Neural cell (in vitro differentiated cells): ENCODE results near the gene LMO3.

ENCODE experiments used
- EP300 ChIP-seq: fragments of 450-650 bp; conservative IDR thresholded peaks from 2 replicates; pipeline ENCODE4 v1.6.1; 2014; ENCODE audit warnings: antibody characterized with exemption, mild to moderate bottlenecking, moderate library complexity; ENCODE audit not compliant: poor library complexity, severe bottlenecking
- EZH2 ChIP-seq: fragments of 200-600, 300-800 bp; shearing (Covaris generic), sonication (generic); IDR thresholded peaks from 2 replicates; pipeline ENCODE4 v1.6.1; 2014; ENCODE audit warnings: antibody characterized with exemption, low read length, borderline replicate concordance, mild to moderate bottlenecking; ENCODE audit not compliant: insufficient read depth, poor library complexity, severe bottlenecking
- POLR2AphosphoS5 ChIP-seq: IDR thresholded peaks from 2 replicates; pipeline ENCODE4 v1.6.1; 2012
- TF ChIP-seq, protein P1 (sequence below): fragments of 450-650 bp; IDR thresholded peaks from 2 replicates; pipeline ENCODE4 v1.5.1; 2014; ENCODE audit warnings: antibody characterized with exemption, mild to moderate bottlenecking, moderate library complexity; ENCODE audit not compliant: poor library complexity, severe bottlenecking

DNA sequence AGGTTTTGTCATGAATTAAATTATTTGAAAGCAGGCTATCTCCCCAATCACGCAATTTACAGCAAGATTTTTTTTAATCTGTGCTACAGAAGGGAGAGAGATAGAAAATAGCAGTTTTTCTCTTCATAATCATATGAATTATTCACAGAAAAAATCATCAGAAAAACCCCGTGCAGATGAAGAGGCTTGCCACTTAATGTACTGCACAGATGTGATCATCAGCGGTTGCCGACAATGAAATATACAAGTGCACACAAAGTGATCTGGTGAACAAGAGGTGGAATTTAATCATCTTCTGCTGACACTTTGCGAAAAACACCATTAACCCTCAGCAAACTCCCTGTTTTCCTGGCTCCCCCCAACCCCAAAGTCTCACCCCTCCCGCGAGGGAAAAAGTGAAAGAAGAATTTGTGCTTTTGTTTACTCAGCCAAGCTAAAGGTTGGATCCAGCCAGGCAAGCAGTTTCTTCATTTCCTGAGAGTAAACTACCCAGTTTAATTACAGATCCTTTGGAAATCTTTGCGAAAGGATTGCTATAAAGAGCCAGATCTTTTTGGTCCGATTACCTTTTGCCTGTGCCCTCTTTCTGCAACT is 3.1 kb upstream of the LMO3 start:
- no peak for TF ChIP-seq POLR2AphosphoS5
- TF ChIP-seq, protein P1, sequence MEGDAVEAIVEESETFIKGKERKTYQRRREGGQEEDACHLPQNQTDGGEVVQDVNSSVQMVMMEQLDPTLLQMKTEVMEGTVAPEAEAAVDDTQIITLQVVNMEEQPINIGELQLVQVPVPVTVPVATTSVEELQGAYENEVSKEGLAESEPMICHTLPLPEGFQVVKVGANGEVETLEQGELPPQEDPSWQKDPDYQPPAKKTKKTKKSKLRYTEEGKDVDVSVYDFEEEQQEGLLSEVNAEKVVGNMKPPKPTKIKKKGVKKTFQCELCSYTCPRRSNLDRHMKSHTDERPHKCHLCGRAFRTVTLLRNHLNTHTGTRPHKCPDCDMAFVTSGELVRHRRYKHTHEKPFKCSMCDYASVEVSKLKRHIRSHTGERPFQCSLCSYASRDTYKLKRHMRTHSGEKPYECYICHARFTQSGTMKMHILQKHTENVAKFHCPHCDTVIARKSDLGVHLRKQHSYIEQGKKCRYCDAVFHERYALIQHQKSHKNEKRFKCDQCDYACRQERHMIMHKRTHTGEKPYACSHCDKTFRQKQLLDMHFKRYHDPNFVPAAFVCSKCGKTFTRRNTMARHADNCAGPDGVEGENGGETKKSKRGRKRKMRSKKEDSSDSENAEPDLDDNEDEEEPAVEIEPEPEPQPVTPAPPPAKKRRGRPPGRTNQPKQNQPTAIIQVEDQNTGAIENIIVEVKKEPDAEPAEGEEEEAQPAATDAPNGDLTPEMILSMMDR: no peak
- TF ChIP-seq EP300: no peak
- no peak for TF ChIP-seq EZH2
